HepG2 (cell line): Measurements from ENCODE around the gene PDSS2. TPM values are rescaled to one million over a fixed set of nuclear protein-coding genes. Genes with fewer than 3 reads are reported as not detected.
A peak's percentile ranks its signal among the peaks of the same experiment; 100 is the strongest.

Experiments
- ATAD3A ChIP-seq: sonication (generic); formaldehyde crosslinking; IDR thresholded peaks from 2 replicates; pipeline ENCODE4 v1.4.0; 2020; ENCODE audit warnings: missing genetic modification reagents
- CHCHD3 ChIP-seq: sonication (generic); formaldehyde crosslinking; IDR thresholded peaks from 2 replicates; pipeline ENCODE4 v1.8.0; 2022; ENCODE audit warnings: mild to moderate bottlenecking, missing genetic modification reagents, moderate library complexity
- CREM ChIP-seq, 2 experiments: sonication (generic) in 1 of 2; formaldehyde crosslinking in 1 of 2; IDR thresholded peaks; 2 replicates each; pipeline versions ENCODE4 v1.4.0 to v1.6.1; 2016 to 2020; ENCODE audit warnings: antibody characterized with exemption in 1 of 2, mild to moderate bottlenecking in 1 of 2, missing genetic modification reagents in 1 of 2
- ETV5 ChIP-seq: IDR thresholded peaks from 2 replicates; pipeline ENCODE4 v1.6.1; 2018; ENCODE audit warnings: missing biosample characterization, missing genetic modification reagents, inconsistent platforms, borderline replicate concordance
- FOXK1 ChIP-seq: sonication (generic); formaldehyde crosslinking; IDR thresholded peaks from 2 replicates; pipeline ENCODE4 v1.4.0; 2020; ENCODE audit warnings: low read depth, missing genetic modification reagents, borderline replicate concordance
- HMG20B ChIP-seq: conservative IDR thresholded peaks from 2 replicates; pipeline ENCODE4 v1.6.1; 2016; ENCODE audit warnings: missing genetic modification reagents, missing compliant biosample characterization
- HNF4G ChIP-seq, 2 experiments: sonication (generic) in 1 of 2; formaldehyde crosslinking in 1 of 2; IDR thresholded peaks; 2 replicates each; pipeline versions ENCODE4 v1.4.0 to v1.6.1; 2011 to 2020; ENCODE audit warnings: borderline replicate concordance in 2 of 2, low read depth in 2 of 2, mild to moderate bottlenecking in 2 of 2, low read length in 1 of 2, missing genetic modification reagents in 1 of 2, moderate library complexity in 1 of 2
- HOXA5 ChIP-seq: sonication (generic); formaldehyde crosslinking; IDR thresholded peaks from 2 replicates; pipeline ENCODE4 v1.4.0; 2020; ENCODE audit warnings: missing genetic modification reagents
- MIER2 ChIP-seq: IDR thresholded peaks from 2 replicates; pipeline ENCODE4 v1.6.1; 2016; ENCODE audit warnings: missing biosample characterization, missing genetic modification reagents
- MTA3 ChIP-seq: sonication (generic); formaldehyde crosslinking; IDR thresholded peaks from 2 replicates; pipeline ENCODE4 v1.4.0; 2020; ENCODE audit warnings: missing genetic modification reagents
- NCOR1 ChIP-seq: fragments of 200-600 bp; sonication (generic); IDR thresholded peaks from 2 replicates; pipeline ENCODE4 v1.7.0; 2017; ENCODE audit warnings: antibody characterized with exemption, low read length, borderline replicate concordance
- NKX3-1 ChIP-seq: sonication (generic); formaldehyde crosslinking; IDR thresholded peaks from 2 replicates; pipeline ENCODE4 v1.5.0; 2020; ENCODE audit warnings: missing genetic modification reagents
- NR2C2 ChIP-seq: sonication (generic); formaldehyde crosslinking; IDR thresholded peaks from 2 replicates; pipeline ENCODE4 v1.4.0; 2020; ENCODE audit warnings: missing genetic modification reagents, mild to moderate bottlenecking, moderate library complexity, borderline replicate concordance
- RCOR2 ChIP-seq: IDR thresholded peaks from 2 replicates; pipeline ENCODE4 v1.6.1; 2016; ENCODE audit warnings: missing biosample characterization, missing genetic modification reagents
- SKI ChIP-seq: fragments of 450-650 bp; IDR thresholded peaks from one replicate; pipeline ENCODE4 v1.6.1; 2018; ENCODE audit warnings: mild to moderate bottlenecking; ENCODE audit not compliant: partially characterized antibody
- SP5 ChIP-seq: IDR thresholded peaks from 2 replicates; pipeline ENCODE4 v1.6.1; 2016; ENCODE audit warnings: low read depth, borderline replicate concordance
- TCF7L2 ChIP-seq: IDR thresholded peaks from 2 replicates; pipeline ENCODE4 v1.6.1; 2011; ENCODE audit warnings: mild to moderate bottlenecking, low read depth, low read length, moderate library complexity
- ZNF44 ChIP-seq: sonication (generic); formaldehyde crosslinking; IDR thresholded peaks from 2 replicates; pipeline ENCODE4 v1.5.1; 2020; ENCODE audit warnings: mild to moderate bottlenecking, missing genetic modification reagents
- ZNF644 ChIP-seq: IDR thresholded peaks from 2 replicates; pipeline ENCODE4 v1.6.1; 2016; ENCODE audit warnings: low read depth
- ZNF792 ChIP-seq: IDR thresholded peaks from 2 replicates; pipeline ENCODE4 v1.6.1; 2016
- ZSCAN30 ChIP-seq: sonication (generic); formaldehyde crosslinking; IDR thresholded peaks from 2 replicates; pipeline ENCODE4 v1.5.0; 2020; ENCODE audit warnings: mild to moderate bottlenecking, missing genetic modification reagents
- polyA plus RNA-seq, 8 experiments: library from polyadenylated mRNA; depleted of rRNA in 3 of 8; stranded (reverse) in 7 of 8; unstranded in 1 of 8; fragments of >200 nt; fragmentation: Illumina TruSeq in 4 of 8; extraction: Trizol in 4 of 8; gene quantifications; 2 replicates each; pipeline versions ENCODE4 v1.2.1 to v1.2.3, GENCODE V29; 2011 to 2016; ENCODE audit warnings: low read depth in 4 of 8, missing spikeins in 1 of 8, mixed read lengths in 1 of 8; ENCODE audit not compliant: insufficient read depth in 1 of 8
- total RNA-seq, 5 experiments: library from RNA; depleted of rRNA; stranded (reverse); fragments of >200 nt; fragmentation: Illumina TruSeq; extraction: Trizol; gene quantifications; 2 replicates each; pipeline ENCODE4 v1.2.3, GENCODE V29; 2016; ENCODE audit warnings: low read depth in 1 of 5
- TF ChIP-seq, protein P1 (sequence below): sonication (generic); formaldehyde crosslinking; conservative IDR thresholded peaks from 2 replicates; pipeline ENCODE4 v1.4.0; 2020; ENCODE audit warnings: missing genetic modification reagents
- TF ChIP-seq, protein P2 (sequence below): sonication (generic); formaldehyde crosslinking; IDR thresholded peaks from 2 replicates; pipeline ENCODE4 v1.4.0; 2020; ENCODE audit warnings: missing genetic modification reagents
- TF ChIP-seq, protein P3 (sequence below): IDR thresholded peaks from 2 replicates; pipeline ENCODE4 v1.6.1; 2016; ENCODE audit warnings: low read depth
- TF ChIP-seq, protein P4 (sequence below): sonication (generic); formaldehyde crosslinking; IDR thresholded peaks from 2 replicates; pipeline ENCODE4 v1.4.0; 2020; ENCODE audit warnings: missing genetic modification reagents
- TF ChIP-seq, protein P5 (sequence below): sonication (generic); formaldehyde crosslinking; IDR thresholded peaks from 2 replicates; pipeline ENCODE4 v1.8.0; 2022; ENCODE audit warnings: mild to moderate bottlenecking, missing genetic modification reagents, moderate library complexity

PDSS2 gene
- total and polyA plus RNA-seq, 2 of the 13 experiments (the other 11 are each of a cell fraction or from before 2014, with no cell fraction given): 16.2 to 17.0 TPM

DNA sequence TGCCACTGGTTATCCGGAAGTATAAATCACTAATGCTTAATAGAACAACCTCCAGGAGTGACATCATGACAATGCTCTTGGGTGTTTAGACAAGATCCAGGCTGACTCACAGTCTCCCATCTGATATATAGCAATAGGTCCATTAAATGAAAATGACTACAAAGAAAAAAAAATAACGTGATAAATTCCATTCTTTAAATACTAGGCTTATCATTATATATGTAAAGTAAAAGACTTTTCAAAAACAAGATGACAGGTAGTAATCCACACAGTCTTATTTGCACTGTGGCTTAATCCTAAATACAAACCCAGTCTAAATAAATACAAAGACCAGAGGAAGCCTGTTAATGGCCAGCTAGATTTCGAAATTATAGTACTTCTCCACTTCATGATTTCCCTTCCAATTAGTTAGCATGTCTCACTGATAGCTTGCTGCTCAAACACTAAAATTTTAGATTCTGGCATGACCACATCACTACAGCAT, 195.0 kb downstream of the PDSS2 start (continued):
- TF ChIP-seq ZNF644 (CRISPR knock-in tag) (no peak), HMG20B (CRISPR knock-in tag) (peak; percentile 82; the same call in 1 of the 2 replicates), MIER2 (CRISPR knock-in tag) (no peak), ETV5 (peak; percentile 41; the same call in 1 of the 2 replicates), NCOR1 (peak; percentile 25; the same call in 1 of the 2 replicates), RCOR2 (CRISPR knock-in tag) (peak; percentile 56; the same call in 1 of the 2 replicates), CHCHD3 (CRISPR knock-in tag) (no peak), TCF7L2 (peak; percentile 36; the same call in 1 of the 2 replicates), HOXA5 (no peak), NKX3-1 (CRISPR knock-in tag) (0 out of 2 replicates have a peak, but pooled peaks have one; percentile 83), FOXK1 (CRISPR knock-in tag) (0 out of 2 replicates have a peak, but pooled peaks have one; percentile 30), ZSCAN30 (CRISPR knock-in tag) (no peak), CREM (IDR thresholded peaks at IDR 0.05) (peak; percentile 73; the same call in 1 of the 2 replicates), CREM (CRISPR knock-in tag; IDR thresholded peaks at IDR 0.05) (no peak), ATAD3A (CRISPR knock-in tag) (no peak), ZNF792 (CRISPR knock-in tag) (0 out of 2 replicates have a peak, but pooled peaks have one; percentile 48), NR2C2 (CRISPR knock-in tag) (no peak), ZNF44 (CRISPR knock-in tag) (no peak), HNF4G (IDR thresholded peaks at IDR 0.05; ENCODE audit: borderline replicate concordance, low read depth, low read length) (no peak), HNF4G (CRISPR knock-in tag; IDR thresholded peaks at IDR 0.05; ENCODE audit: borderline replicate concordance, low read depth) (no peak), MTA3 (CRISPR knock-in tag) (no peak), SKI (peak; percentile 61), SP5 (CRISPR knock-in tag) (0 out of 2 replicates have a peak, but pooled peaks have one; percentile 36)
- TF ChIP-seq, protein P1, sequence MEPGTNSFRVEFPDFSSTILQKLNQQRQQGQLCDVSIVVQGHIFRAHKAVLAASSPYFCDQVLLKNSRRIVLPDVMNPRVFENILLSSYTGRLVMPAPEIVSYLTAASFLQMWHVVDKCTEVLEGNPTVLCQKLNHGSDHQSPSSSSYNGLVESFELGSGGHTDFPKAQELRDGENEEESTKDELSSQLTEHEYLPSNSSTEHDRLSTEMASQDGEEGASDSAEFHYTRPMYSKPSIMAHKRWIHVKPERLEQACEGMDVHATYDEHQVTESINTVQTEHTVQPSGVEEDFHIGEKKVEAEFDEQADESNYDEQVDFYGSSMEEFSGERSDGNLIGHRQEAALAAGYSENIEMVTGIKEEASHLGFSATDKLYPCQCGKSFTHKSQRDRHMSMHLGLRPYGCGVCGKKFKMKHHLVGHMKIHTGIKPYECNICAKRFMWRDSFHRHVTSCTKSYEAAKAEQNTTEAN: no peak
- TF ChIP-seq, protein P2, sequence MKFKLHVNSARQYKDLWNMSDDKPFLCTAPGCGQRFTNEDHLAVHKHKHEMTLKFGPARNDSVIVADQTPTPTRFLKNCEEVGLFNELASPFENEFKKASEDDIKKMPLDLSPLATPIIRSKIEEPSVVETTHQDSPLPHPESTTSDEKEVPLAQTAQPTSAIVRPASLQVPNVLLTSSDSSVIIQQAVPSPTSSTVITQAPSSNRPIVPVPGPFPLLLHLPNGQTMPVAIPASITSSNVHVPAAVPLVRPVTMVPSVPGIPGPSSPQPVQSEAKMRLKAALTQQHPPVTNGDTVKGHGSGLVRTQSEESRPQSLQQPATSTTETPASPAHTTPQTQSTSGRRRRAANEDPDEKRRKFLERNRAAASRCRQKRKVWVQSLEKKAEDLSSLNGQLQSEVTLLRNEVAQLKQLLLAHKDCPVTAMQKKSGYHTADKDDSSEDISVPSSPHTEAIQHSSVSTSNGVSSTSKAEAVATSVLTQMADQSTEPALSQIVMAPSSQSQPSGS (CRISPR knock-in tag): 0 out of 2 replicates have a peak, but pooled peaks have one; percentile 22
- TF ChIP-seq, protein P3, sequence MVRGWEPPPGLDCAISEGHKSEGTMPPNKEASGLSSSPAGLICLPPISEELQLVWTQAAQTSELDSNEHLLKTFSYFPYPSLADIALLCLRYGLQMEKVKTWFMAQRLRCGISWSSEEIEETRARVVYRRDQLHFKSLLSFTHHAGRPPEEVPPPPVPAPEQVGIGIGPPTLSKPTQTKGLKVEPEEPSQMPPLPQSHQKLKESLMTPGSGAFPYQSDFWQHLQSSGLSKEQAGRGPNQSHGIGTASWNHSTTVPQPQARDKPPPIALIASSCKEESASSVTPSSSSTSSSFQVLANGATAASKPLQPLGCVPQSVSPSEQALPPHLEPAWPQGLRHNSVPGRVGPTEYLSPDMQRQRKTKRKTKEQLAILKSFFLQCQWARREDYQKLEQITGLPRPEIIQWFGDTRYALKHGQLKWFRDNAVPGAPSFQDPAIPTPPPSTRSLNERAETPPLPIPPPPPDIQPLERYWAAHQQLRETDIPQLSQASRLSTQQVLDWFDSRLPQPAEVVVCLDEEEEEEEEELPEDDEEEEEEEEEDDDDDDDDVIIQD (CRISPR knock-in tag): peak; percentile 52; the same call in 1 of the 2 replicates
- TF ChIP-seq, protein P4, sequence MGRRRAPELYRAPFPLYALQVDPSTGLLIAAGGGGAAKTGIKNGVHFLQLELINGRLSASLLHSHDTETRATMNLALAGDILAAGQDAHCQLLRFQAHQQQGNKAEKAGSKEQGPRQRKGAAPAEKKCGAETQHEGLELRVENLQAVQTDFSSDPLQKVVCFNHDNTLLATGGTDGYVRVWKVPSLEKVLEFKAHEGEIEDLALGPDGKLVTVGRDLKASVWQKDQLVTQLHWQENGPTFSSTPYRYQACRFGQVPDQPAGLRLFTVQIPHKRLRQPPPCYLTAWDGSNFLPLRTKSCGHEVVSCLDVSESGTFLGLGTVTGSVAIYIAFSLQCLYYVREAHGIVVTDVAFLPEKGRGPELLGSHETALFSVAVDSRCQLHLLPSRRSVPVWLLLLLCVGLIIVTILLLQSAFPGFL (CRISPR knock-in tag): no peak
- TF ChIP-seq, protein P5, sequence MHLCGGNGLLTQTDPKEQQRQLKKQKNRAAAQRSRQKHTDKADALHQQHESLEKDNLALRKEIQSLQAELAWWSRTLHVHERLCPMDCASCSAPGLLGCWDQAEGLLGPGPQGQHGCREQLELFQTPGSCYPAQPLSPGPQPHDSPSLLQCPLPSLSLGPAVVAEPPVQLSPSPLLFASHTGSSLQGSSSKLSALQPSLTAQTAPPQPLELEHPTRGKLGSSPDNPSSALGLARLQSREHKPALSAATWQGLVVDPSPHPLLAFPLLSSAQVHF (CRISPR knock-in tag): no peak
